Stimulated activated CD8-positive, alpha-beta memory T cell treated with anti-CD3 and anti-CD28 coated beads, Interleukin-4, amount 100 ng/mL, for 24 hours (primary cell): ENCODE data around the gene SPATS2L.

Source experiments
- DNase-seq: peaks from one replicate; pipeline ENCODE4 v3.0.0-alpha.2; 2020; ENCODE audit warnings: low read depth

SPATS2L gene

GRCh38 chr2:200351815-200352214 lies 45.3 kb downstream of the SPATS2L start:
- DNase-seq: no peak

- no peak for DNase-seq
These were observed 46.1 kb downstream of the SPATS2L start for GRCh38 chr2:200352636-200353035.

GRCh38 chr2:200353120-200353519 lies 46.6 kb downstream of the SPATS2L start:
- DNase-seq: no peak

DNA sequence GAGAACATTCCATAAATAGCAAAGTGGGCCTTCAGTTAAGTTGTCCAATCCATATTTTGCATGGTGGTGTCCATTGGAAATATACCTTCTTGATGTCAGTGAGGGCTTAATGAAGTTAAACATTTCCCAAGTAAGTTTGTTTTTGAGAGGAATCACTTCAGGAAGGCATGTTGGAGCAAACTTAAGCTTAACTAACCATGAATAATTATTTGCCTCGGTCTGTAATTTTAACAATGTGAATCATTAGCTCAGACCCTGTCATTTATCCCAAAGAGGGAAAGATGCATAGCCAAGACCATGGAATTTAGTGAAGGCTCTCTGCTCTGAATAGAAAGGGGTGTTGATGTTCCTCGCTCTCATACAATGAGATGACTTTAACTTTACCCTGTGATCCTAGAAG lies 47.4 kb downstream of the SPATS2L start:
- no peak for DNase-seq

GRCh38 chr2:200354833-200355751 lies 48.6 kb downstream of the SPATS2L start:
- no peak for DNase-seq

DNA sequence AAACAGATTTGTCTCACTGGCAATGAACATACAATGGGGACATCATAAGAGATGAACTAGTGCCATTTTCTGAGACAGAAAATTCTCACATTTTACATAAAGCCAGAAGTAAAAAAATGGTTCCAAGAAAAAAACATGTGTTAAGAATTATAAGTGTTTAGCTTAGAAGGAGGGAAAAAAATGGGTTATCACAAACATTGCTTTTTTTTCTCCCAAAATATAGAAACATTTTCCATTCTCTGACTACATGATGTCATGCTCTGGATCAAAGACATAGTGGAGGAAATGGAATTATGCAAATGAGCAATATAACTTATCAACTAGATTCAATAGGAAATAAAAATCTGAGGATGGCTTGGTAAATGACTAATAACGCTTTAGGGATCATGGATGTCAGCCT lies 49.8 kb downstream of the SPATS2L start:
- no peak for DNase-seq

- DNase-seq: no peak
These were observed 50.4 kb downstream of the SPATS2L start for GRCh38 chr2:200356857-200357384.

GRCh38 chr2:200357845-200358244 lies 51.4 kb downstream of the SPATS2L start:
- no peak for DNase-seq

GRCh38 chr2:200359552-200359951 lies 53.1 kb downstream of the SPATS2L start:
- no peak for DNase-seq

DNA sequence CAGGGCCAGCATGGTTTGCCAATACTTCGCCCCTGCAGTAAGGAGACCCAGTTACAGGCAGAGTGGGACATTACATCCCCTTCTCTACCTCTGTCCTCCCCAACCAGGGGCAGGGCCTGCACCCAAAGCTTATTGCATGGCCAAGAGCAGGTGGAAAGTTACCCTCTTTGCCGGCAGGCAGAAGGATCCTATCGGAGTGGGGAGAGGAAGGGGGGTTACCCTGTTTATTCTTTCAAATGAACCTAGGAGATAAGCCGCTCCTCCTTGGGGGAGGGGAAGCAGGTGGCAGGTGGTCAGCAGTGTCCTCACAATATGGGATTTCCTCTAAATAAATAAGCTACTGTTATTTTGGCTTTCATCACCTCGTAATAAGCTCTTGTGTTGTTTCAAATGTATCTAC lies 53.9 kb downstream of the SPATS2L start:
- no peak for DNase-seq

DNA sequence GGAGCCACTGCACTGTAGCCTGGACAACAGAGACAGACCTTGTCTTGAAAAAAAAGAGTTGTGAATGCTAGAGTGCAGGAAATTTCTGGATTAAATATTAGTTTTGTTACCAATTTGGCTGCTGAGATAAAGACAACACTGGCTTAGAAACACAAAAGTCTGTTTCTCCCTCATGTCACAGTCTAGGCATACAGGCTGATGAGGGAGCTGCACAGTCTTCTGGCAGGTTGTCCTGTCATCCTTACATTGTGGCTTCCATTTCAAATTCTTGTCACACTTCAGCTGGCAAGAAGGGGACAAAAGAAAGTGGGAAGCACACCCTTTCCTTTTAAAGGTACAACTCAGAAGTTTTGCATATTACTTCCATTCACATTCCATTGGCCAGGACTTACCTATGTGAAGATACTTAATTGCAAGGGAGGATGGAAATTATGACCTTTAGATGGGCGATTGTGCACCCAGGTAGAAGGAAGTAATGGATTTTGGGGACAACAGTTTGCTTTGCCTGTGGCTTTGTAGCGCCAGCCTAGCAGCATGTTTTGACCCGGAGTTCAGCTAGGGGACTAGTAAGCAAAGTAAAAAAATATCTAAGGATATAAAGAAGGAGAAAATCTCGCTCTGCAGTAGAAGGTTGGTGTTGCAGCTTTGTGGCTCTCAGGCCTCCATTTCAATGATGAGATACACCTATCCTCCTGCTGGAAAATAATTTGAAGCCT lies 55.9 kb downstream of the SPATS2L start:
- no peak for DNase-seq

- DNase-seq: no peak
These were observed 56.8 kb downstream of the SPATS2L start for GRCh38 chr2:200363279-200363678.

DNA sequence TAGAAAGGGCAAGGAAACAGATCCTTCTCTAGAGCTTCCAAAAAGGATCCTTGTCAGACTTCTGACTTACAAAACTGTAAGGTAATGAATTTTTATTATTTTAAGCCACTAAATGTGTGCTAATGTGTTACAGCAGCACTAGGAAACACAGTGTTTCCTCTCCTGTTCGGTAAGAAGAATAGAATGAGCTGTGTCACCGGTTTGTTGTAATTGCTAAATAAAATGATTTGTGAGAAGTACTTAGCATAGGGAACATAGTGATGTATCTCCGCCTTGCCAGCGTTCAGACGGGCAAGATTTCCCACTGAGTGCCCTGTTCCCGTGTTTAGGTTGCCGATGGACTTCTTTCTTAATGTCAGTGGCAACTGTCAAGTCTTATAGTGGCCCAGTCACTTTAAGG lies 57.6 kb downstream of the SPATS2L start:
- DNase-seq: no peak

DNA sequence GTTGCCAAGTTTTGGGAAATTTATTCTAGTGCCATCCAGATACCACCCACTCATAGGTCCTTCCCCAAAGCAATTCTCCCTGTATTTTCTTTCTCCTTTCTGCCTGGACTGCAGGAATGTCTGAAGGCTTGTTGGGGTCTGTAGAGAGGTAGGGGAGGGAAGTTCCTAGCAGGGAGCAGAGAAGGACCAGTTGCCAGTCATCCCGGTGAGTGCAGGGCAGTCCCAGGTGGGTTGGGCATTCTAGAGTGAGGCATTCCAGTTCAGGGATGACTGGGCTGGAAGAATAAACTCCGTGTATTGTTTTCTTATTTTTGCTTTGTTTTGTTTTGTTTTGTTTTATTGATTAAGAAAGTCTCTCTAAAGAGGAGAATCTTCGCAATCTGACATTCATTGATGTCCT lies 58.1 kb downstream of the SPATS2L start:
- no peak for DNase-seq

GRCh38 chr2:200365209-200365608 lies 58.7 kb downstream of the SPATS2L start:
- no peak for DNase-seq

GRCh38 chr2:200367155-200367554 lies 60.7 kb downstream of the SPATS2L start:
- DNase-seq: no peak

GRCh38 chr2:200369886-200370285 lies 63.4 kb downstream of the SPATS2L start:
- DNase-seq: no peak

DNA sequence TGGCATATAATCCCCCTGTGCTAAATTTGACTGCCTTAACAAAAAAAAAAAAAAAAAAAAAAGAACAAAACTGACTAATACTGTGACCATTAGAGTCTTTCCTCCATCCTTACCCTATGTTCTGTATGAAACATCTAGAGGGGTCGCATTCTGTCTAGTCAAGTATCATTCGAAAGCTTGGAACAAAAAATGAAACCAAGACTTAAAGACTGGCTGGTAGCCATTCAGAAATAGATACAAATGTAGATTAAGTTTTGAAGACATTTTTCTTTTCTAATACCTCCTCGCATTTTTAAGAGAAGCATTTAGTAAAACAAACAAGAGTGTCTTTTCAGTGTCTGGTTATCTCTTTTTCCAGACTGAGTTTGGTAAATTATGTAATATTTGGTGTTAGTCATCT lies 66.7 kb downstream of the SPATS2L start:
- no peak for DNase-seq

DNA sequence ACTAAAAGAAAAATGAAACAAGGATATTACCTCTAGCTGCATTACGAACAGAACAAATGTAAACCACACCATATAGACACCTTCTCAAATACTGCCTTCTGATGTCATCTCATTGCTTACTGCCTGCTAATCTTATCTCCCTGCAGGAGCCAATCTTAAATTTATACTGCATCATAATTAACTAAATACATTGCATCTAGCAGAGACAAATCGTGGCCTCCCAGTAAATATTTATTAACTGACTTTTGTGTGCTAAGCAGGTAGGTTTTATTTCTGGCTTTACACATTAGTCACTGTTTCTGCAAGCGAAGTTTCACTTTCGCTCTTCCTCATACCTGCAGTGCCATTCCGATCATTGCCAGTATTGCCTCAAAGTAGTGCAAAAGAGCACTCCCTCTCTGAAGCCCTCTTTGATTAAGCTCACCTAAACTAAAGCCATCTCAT lies 67.5 kb downstream of the SPATS2L start:
- DNase-seq: no peak

- DNase-seq: no peak
These were observed 70.2 kb downstream of the SPATS2L start for GRCh38 chr2:200376513-200377354.

DNA sequence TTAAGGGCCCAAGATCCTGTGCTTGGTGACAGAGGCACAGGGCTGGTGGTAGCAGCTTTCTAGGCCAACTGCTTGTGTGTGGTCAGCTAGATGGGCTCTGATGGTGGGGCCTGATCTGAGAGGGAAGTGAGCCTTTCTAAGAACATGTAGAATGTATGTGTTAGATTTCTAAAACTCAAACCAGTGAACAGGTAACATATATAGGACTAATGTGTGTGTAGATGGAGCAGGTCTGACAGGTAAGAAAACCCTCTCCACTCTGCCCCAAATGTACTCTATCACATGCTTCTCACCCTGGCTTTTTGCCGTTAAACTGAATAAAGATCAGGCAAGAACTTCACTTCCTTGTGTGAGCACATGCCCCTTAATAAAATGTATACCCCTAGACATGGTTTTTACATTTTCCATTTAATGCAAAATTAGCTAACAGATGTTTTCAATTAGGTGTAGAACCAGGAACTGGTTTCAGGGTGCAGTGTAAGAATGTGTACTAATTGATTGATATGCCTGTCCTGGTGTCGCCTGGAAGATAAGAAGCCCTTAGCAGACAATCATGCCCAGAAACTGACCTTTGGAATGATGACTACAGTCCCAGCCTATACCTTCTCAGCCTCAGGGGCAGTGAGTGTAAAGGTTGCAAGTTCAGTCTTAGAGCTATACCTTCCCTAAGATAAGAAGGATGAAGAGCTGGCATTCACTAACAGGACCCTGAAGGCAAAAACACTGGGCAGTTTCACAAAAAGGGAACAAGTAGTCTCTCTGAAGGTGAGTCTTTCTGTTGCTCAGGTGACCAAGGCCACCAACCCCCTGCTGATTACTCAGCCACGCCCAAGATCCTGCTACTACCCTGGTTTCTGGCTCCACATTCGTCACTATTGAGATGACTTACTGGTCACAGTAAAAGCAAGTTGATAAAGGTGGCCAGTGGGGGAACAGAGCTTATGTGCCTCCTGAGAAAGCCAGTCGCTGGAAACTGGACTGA lies 71.2 kb downstream of the SPATS2L start:
- no peak for DNase-seq
